ENCODE data around the gene FRS2.
"Not testable (repeated sequence)": the region's sequence is repeated elsewhere in the genome, so short reads cannot be mapped to it uniquely, and the experiment has no call there.

The FRS2 gene

GRCh38 chr12:69470189-69471075 is at the start of gene FRS2:
TSS of gene FRS2 (plus strand) at chr12:69470388. CDS start at chr12:69569031, 98,643 bp downstream.
- peak; percentile 72 to 87 (median 76) for DNase-seq (ENCODE audit: low read depth in 3 of 3)

- DNase-seq (ENCODE audit: low read depth in 3 of 3): no peak
Measured at GRCh38 chr12:69421548-69421947, 48.6 kb upstream of the FRS2 start.

- DNase-seq (ENCODE audit: low read depth in 3 of 3): no peak
Measured at GRCh38 chr12:69423037-69423905, 46.9 kb upstream of the FRS2 start.

- no peak for DNase-seq (ENCODE audit: low read depth in 3 of 3)
Measured at GRCh38 chr12:69425417-69425816, 44.8 kb upstream of the FRS2 start.

GRCh38 chr12:69428351-69429073 is 41.7 kb upstream of the FRS2 start:
- DNase-seq (ENCODE audit: low read depth in 3 of 3): no peak

- DNase-seq (ENCODE audit: low read depth in 3 of 3): no peak
Measured at GRCh38 chr12:69430942-69431590, 39.1 kb upstream of the FRS2 start.

GRCh38 chr12:69431591-69432222 is 38.5 kb upstream of the FRS2 start:
- no peak for DNase-seq (ENCODE audit: low read depth in 3 of 3)

GRCh38 chr12:69433653-69434052 is 36.5 kb upstream of the FRS2 start:
- DNase-seq (ENCODE audit: low read depth in 3 of 3): no peak

GRCh38 chr12:69435644-69436043 is 34.5 kb upstream of the FRS2 start:
- DNase-seq (ENCODE audit: low read depth in 3 of 3): no peak

GRCh38 chr12:69437073-69437472 is 33.1 kb upstream of the FRS2 start:
- DNase-seq (ENCODE audit: low read depth in 3 of 3): no peak

GRCh38 chr12:69438539-69438938 is 31.6 kb upstream of the FRS2 start:
- no peak for DNase-seq (ENCODE audit: low read depth in 3 of 3)

- DNase-seq (ENCODE audit: low read depth in 3 of 3): no peak
Measured at GRCh38 chr12:69440016-69440415, 30.2 kb upstream of the FRS2 start.

GRCh38 chr12:69440886-69441285 is 29.3 kb upstream of the FRS2 start:
- no peak for DNase-seq (ENCODE audit: low read depth in 3 of 3)

GRCh38 chr12:69442894-69443293 is 27.3 kb upstream of the FRS2 start:
- DNase-seq (ENCODE audit: low read depth in 3 of 3): no peak

- no peak for DNase-seq (ENCODE audit: low read depth in 3 of 3)
Measured at GRCh38 chr12:69443916-69444315, 26.3 kb upstream of the FRS2 start.

- DNase-seq (ENCODE audit: low read depth in 3 of 3): no peak
Measured at GRCh38 chr12:69447892-69448291, 22.3 kb upstream of the FRS2 start.

GRCh38 chr12:69452598-69453132 is 17.5 kb upstream of the FRS2 start:
- DNase-seq (ENCODE audit: low read depth in 3 of 3): not testable (repeated sequence)

GRCh38 chr12:69456239-69456638 is 13.9 kb upstream of the FRS2 start:
- DNase-seq (ENCODE audit: low read depth in 3 of 3): no peak

- no peak for DNase-seq (ENCODE audit: low read depth in 3 of 3)
Measured at GRCh38 chr12:69457433-69457832, 12.8 kb upstream of the FRS2 start.

- DNase-seq (ENCODE audit: low read depth in 3 of 3): no peak
Measured at GRCh38 chr12:69459477-69459876, 10.7 kb upstream of the FRS2 start.

- no peak for DNase-seq (ENCODE audit: low read depth in 3 of 3)
Measured at GRCh38 chr12:69464428-69464827, 5.8 kb upstream of the FRS2 start.

Measured in stimulated activated CD4-positive, alpha-beta T cell treated with anti-CD3 and anti-CD28 coated beads, TNF-alpha, amount 100 ng/mL, for 48 hours (primary cell).